NCI-H748 (cell line): Measurements from ENCODE around the gene PTPN13.
"Not testable (repeated sequence)": the region's sequence is repeated elsewhere in the genome, so short reads cannot be mapped to it uniquely, and the experiment has no call there.

ENCODE experiments used
- DNase-seq: peaks from one replicate; lab custom pipeline; 2025; ENCODE audit not compliant: unreplicated experiment; lab: John Stamatoyannopoulos, UW

Gene PTPN13

DNA sequence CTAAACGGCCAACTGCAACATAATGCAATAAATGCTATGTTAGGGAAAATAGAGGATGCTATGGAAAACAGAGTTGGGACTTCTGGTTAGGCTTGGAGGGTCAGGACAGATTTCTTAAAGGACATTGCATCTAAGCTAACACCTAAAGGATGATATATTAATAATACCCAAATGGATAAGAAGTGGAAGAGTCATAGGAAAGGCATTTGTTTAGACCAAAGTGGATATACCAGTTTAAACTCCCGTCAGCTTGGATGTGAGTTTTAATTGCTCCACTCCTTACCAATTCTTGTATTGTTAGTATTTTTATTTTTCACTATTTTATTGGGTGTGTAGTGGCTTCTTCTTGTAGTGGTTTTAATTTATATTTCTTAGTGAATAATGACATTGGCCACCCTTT, 93.9 kb downstream of the PTPN13 start:
- no peak for DNase-seq

DNA sequence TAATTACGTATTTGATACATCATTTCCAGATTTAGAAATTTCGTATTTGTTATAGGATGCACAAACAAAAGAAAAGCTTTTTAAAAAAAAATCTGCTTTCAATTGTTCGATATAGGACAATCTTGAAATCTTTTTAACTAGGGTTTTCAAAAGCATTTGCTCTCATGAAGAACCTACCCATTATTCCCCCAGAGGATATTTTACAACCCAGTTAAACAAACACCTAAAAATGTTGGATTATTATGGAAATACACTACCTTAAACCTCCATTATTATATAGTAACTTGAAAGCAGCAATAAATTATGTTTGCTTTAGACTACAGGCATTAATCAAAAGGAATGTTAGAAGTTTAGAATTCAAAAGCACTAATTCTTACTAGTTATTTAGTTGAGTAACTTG, 110.5 kb downstream of the PTPN13 start:
- no peak for DNase-seq

- no peak for DNase-seq
These were observed 112.9 kb downstream of the PTPN13 start for GRCh38 chr4:86706923-86707597.

GRCh38 chr4:86717651-86718050, 123.5 kb downstream of the PTPN13 start:
- DNase-seq: no peak

GRCh38 chr4:86718152-86718551, 124.0 kb downstream of the PTPN13 start:
- no peak for DNase-seq

DNA sequence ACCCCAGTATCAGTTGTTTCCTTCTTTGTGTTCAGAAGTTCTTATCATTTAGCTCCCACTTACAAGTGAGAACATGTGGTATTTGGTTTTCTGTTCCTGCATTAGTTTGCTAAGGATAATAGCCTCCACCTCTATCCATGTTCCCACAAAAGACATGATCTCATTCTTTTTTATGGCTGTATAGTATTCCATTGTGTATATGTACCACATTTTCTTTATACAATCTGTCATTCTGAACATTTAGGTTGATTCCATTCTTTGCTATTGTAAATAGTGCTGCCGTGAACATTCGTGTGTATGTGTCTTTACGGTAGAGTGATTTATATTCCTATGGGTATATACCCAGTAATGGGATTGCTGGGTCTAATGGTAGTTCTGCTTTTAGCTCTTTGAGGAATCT, 125.0 kb downstream of the PTPN13 start:
- DNase-seq: not testable (repeated sequence)

- DNase-seq: no peak
These were observed 126.5 kb downstream of the PTPN13 start for GRCh38 chr4:86720508-86721068.

DNA sequence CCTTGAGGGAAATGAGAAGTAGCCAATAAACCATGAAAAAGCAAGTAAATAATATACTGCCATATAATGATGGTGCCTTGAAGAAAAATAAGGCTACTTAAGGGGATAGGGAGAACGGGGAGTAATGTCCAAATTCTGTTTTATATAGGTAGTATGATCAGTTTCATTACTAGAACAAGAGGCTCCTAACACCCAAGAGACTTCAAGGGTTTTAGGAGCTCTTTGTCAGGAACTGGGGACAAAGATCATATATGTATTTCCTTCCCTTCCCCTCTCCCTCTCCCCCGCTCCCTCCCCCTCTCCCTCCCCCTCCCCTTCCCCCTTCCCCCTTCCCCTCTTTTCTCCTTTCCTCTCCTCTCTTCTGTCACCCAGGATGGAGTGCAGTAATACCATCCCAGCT, 127.3 kb downstream of the PTPN13 start:
- no peak for DNase-seq

GRCh38 chr4:86730310-86730709, 136.2 kb downstream of the PTPN13 start:
- peak; percentile 37 for DNase-seq

DNA sequence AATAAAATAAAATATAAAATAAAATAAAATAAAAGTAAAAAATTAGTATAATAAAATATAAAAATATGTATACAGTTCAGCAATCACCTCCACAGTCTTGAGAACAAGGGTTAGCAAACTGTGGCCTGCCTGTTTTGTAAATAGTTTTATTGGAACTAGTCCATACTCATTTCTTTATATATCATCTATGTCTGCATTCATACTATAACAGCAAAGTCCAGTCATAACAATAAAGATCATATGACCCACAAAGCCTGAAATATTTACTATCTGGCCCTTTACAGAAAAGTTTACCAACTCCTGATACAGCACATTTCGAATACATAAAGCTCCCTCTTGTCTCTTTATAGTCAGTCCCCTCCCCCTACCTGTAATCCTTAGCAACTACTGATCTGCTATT, 143.1 kb downstream of the PTPN13 start:
- DNase-seq: no peak

DNA sequence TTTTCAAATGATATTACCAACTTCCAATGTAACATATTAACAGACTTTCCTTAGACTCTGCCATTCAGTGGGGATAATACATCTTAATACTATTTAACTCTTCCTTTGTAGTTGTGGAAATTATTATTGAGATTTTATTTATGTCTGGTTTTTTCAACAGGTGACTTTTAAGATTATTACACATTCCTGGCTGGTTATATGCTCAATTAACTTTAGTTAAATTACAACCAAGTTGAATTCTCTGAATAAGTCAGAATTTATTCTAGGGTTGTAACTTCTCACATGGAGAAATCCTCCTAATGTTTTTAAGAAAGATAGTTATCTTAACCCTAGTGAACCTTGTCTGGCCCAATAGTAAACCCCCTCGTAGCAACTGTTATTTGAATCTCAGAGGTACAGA, 147.7 kb downstream of the PTPN13 start:
- DNase-seq: no peak

- no peak for DNase-seq
These were observed 150.5 kb downstream of the PTPN13 start for GRCh38 chr4:86744570-86744969.

- DNase-seq: no peak
These were observed 155.0 kb downstream of the PTPN13 start for GRCh38 chr4:86749121-86749520.

DNA sequence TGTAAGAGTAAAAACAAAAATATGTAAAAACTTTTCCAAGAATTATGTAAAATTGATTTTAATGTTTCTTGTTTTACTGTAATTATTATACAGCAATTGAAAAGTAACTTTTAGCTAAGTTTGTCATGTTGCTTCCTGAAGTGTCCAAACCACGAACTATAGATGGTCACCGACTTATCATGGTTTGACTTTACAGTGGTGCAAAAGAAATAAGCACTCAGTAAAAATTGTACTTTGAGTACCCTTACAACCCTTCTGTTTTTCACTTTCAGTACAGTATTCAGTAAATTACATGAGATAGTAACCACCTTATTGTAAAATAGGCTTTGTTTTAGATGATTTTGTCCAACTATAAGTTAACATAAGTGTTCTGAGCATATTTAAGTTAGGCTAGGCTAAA, 161.3 kb downstream of the PTPN13 start:
- DNase-seq: no peak

- DNase-seq: no peak
These were observed 163.4 kb downstream of the PTPN13 start for GRCh38 chr4:86757468-86757867.

- no peak for DNase-seq
These were observed 165.2 kb downstream of the PTPN13 start for GRCh38 chr4:86759298-86759697.

GRCh38 chr4:86762649-86763048, 168.5 kb downstream of the PTPN13 start:
- DNase-seq: no peak

GRCh38 chr4:86769794-86770193, 175.7 kb downstream of the PTPN13 start:
- no peak for DNase-seq

- no peak for DNase-seq
These were observed 177.0 kb downstream of the PTPN13 start for GRCh38 chr4:86771141-86771540.

GRCh38 chr4:86775061-86775460, 180.9 kb downstream of the PTPN13 start:
- no peak for DNase-seq

- DNase-seq: peak; percentile 6
These were observed 184.1 kb downstream of the PTPN13 start for GRCh38 chr4:86778175-86778574.

- DNase-seq: no peak
These were observed 194.7 kb downstream of the PTPN13 start for GRCh38 chr4:86788826-86789225.

- DNase-seq: no peak
These were observed 197.0 kb downstream of the PTPN13 start for GRCh38 chr4:86791126-86791525.
